Osteoblast (primary cell): ENCODE measurements around the gene ASTL. TPM values are rescaled to one million over a fixed set of nuclear protein-coding genes. Genes with fewer than 3 reads are reported as not detected.

Experiments
- DNase-seq: peaks from one replicate; pipeline ENCODE4 v3.0.0; 2011; ENCODE audit warnings: low spot score, mixed read lengths; ENCODE audit not compliant: insufficient read length; ENCODE audit errors: missing footprints
- H2AFZ ChIP-seq: 2 replicates; pipeline ENCODE4 v1.6.0; 2011; ENCODE audit warnings: mild to moderate bottlenecking, low read length
- H3K27ac ChIP-seq: 2 replicates; pipeline ENCODE4 v1.5.1; 2011; ENCODE audit warnings: mild to moderate bottlenecking, low read depth, low read length, moderate library complexity
- H3K27me3 ChIP-seq: 2 replicates; pipeline ENCODE4 v1.6.0; 2012; ENCODE audit warnings: mild to moderate bottlenecking, control low read depth, inconsistent platforms, low read length, moderate library complexity; ENCODE audit not compliant: insufficient read depth
- H3K36me3 ChIP-seq: 2 replicates; pipeline ENCODE4 v1.5.1; 2011; ENCODE audit warnings: mild to moderate bottlenecking, low read length, control low read depth, moderate library complexity; ENCODE audit not compliant: insufficient read depth
- H3K4me1 ChIP-seq: 2 replicates; pipeline ENCODE4 v1.5.1; 2011; ENCODE audit warnings: mild to moderate bottlenecking, low read length, control low read depth, moderate library complexity; ENCODE audit not compliant: insufficient read depth
- H3K4me2 ChIP-seq: 2 replicates; pipeline ENCODE4 v1.6.0; 2011; ENCODE audit warnings: mild to moderate bottlenecking, low read length; ENCODE audit not compliant: insufficient read depth
- H3K4me3 ChIP-seq: fragments of 200-600 bp; sonication (generic); 3 replicates; pipeline ENCODE4 v1.5.1; 2012; ENCODE audit warnings: mild to moderate bottlenecking, low read length, inconsistent platforms; ENCODE audit not compliant: insufficient read depth
- H3K79me2 ChIP-seq: 2 replicates; pipeline ENCODE4 v1.6.0; 2012; ENCODE audit warnings: mild to moderate bottlenecking, low read length, control low read depth, inconsistent platforms; ENCODE audit not compliant: insufficient read depth
- H3K9me3 ChIP-seq: 2 replicates; pipeline ENCODE4 v1.5.1; 2011; ENCODE audit warnings: low read depth, low read length, control low read depth
- H4K20me1 ChIP-seq: 2 replicates; pipeline ENCODE4 v1.6.0; 2012; ENCODE audit warnings: mild to moderate bottlenecking, low read length, control low read depth; ENCODE audit not compliant: insufficient read depth
- total RNA-seq: library from RNA; depleted of rRNA; stranded (reverse); fragments of >200 nt; gene quantifications from 2 replicates; pipeline ENCODE4 v1.2.3, GENCODE V29; 2012
- TF ChIP-seq, protein P1 (sequence below): IDR thresholded peaks from 2 replicates; pipeline ENCODE4 v1.5.1; 2011; ENCODE audit warnings: mild to moderate bottlenecking, low read depth, low read length, moderate library complexity; ENCODE audit errors: extremely low read depth

Gene ASTL
- total RNA-seq, 1 donor = not detected

DNA sequence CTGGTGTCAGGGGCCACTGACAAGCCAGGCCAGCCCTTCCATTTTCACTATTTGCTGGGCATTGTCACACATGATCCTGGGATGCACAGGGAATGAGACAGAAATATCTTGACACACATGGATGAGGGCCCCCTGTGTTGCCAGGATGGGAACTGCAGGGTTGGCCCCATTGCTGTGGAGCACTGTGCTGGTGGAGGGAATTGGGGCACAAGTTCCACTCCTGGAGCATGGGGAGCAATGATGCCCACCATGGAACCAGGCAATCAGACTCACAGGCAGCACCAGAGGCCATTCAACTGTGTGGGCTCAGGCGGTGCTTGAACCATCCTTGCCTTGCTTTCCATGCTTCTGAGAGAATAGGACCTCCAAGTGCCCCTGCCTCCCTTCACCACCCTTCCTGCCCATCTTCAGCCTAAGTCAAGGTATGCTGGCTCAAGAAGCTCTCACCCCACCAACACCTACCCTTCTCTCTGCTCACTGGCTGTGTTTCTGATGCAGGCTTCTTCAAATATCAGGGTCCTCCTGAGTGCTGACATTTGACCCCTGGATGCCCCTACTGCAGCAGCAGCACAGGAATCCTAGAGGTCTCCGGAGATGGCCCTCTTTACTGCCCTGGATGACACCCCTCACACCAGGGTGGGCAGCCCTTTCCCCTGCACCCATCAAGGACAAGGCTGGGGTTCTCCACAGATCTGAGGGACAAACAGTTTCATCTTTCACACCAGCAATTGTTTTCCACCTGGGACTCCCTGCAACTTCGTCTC is 33.0 kb downstream of the ASTL start:
- H3K4me2 ChIP-seq = no peak overlapping the region
- no peak overlapping the region for H3K27ac ChIP-seq
- no peaks in the 10 kb centered on the region for H4K20me1 ChIP-seq
- no peak overlapping the region for H2AFZ ChIP-seq
- peaks cover 9% of the 10 kb centered on the region for H3K27me3 ChIP-seq
- TF ChIP-seq, protein P1, sequence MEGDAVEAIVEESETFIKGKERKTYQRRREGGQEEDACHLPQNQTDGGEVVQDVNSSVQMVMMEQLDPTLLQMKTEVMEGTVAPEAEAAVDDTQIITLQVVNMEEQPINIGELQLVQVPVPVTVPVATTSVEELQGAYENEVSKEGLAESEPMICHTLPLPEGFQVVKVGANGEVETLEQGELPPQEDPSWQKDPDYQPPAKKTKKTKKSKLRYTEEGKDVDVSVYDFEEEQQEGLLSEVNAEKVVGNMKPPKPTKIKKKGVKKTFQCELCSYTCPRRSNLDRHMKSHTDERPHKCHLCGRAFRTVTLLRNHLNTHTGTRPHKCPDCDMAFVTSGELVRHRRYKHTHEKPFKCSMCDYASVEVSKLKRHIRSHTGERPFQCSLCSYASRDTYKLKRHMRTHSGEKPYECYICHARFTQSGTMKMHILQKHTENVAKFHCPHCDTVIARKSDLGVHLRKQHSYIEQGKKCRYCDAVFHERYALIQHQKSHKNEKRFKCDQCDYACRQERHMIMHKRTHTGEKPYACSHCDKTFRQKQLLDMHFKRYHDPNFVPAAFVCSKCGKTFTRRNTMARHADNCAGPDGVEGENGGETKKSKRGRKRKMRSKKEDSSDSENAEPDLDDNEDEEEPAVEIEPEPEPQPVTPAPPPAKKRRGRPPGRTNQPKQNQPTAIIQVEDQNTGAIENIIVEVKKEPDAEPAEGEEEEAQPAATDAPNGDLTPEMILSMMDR = no peak
- no peaks in the 10 kb centered on the region for H3K4me1 ChIP-seq
- H3K4me3 ChIP-seq = no peak overlapping the region
- DNase-seq = peak; percentile 65
- peaks cover 5% of the 10 kb centered on the region for H3K9me3 ChIP-seq
- H3K79me2 ChIP-seq = no peaks in the 10 kb centered on the region
- no peaks in the 10 kb centered on the region for H3K36me3 ChIP-seq

DNA sequence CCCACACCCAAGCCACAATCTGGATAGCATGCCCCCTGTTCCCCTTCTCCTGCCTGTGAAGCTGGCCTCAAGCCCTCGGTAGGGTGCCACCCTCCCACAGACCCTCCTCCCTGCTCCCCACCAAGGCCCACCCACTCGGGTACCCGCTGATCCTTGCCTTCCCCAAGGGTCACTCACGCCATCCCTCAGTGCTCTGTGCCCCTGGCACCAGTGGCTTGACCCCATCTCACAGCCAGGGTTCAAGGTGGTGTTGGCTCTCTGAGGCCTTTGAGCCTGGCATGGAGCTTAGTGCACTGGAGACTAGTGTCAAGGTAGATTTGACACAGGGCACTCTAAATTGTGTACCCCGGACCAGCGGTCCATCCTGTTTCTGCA is 33.8 kb downstream of the ASTL start:
- H2AFZ ChIP-seq = no peak overlapping the region
- H3K9me3 ChIP-seq = peaks cover 5% of the 10 kb centered on the region
- H3K4me3 ChIP-seq = no peak overlapping the region
- peak; percentile 48 for DNase-seq
- H3K27ac ChIP-seq = no peak overlapping the region
- no peaks in the 10 kb centered on the region for H3K36me3 ChIP-seq
- no peaks in the 10 kb centered on the region for H4K20me1 ChIP-seq
- H3K4me2 ChIP-seq = no peak overlapping the region
- TF ChIP-seq, protein P1 = no peak
- H3K4me1 ChIP-seq = no peaks in the 10 kb centered on the region
- H3K27me3 ChIP-seq = peaks cover 9% of the 10 kb centered on the region
- H3K79me2 ChIP-seq = no peaks in the 10 kb centered on the region

DNA sequence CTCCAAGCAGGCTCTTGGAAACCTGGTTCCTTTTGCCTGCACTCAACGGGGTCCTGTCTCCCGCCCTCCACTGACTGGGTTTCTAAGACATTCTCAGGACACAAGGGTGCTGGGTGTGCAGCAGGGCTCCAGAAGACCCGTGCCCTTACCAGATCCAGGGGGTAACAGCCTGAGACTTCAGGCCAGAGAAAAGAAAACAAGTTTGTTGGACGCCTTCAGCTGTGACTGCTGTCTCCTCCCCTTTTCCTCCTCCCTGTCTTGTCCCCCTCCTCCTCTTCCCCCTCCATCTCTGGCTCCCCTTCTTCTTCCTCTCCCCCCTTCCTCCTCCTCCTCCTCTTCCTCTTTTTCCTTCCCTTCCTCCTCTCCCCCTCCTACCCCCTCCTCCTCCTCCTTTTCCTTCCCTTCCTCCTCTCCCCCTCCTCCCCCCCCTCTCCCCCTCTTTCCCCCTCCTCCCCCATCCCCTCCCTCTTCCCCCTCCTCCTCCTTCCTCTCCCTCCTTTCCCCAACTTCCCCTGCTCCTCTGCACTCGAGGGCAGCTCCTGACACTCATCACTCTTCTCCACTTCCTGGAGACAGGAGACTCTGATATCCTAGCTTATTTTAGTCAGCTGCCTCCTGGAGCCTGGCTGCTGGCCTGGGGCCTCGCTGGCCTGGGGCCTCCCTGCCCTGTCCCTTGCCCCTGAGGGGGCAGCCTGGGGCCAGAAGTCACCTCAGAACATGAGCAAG is 34.4 kb downstream of the ASTL start:
- Histone ChIP-seq H3K9me3 (peaks cover 5% of the 10 kb centered on the region), H3K36me3 (no peaks in the 10 kb centered on the region), H3K4me2 (no peak overlapping the region), H3K4me1 (no peaks in the 10 kb centered on the region), H4K20me1 (no peaks in the 10 kb centered on the region), H3K79me2 (no peaks in the 10 kb centered on the region), H3K27ac (no peak overlapping the region), H3K27me3 (peaks cover 5% of the 10 kb centered on the region), H3K4me3 (no peak overlapping the region), H2AFZ (no peak overlapping the region)
- TF ChIP-seq, protein P1 = no peak
- peak; percentile 71 for DNase-seq

DNA sequence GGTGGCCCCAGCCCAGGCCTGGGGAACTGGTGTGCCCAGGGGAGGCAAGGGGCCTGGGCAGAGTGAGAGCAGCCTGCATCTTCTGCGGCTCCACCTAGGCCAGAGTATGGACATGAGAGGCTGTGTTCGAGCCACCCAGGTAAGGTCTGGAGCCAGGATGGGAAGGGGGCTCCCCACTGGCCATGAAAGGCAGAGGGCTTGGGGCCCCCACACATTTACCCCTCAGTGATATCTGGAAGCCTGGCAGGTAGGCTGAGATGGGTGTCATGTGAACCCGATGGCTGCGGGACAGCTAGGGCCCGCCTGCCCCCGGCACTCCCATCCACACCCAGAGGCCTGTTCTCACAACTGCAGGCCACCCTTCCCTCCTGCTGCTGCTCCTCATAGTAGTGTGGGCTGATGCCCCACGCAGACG is 35.1 kb downstream of the ASTL start:
- TF ChIP-seq, protein P1 = no peak
- Histone ChIP-seq H3K4me2 (no peak overlapping the region), H3K9me3 (peaks cover 5% of the 10 kb centered on the region), H3K36me3 (no peaks in the 10 kb centered on the region), H3K27ac (no peak overlapping the region), H3K79me2 (no peaks in the 10 kb centered on the region), H2AFZ (no peak overlapping the region), H3K4me3 (no peak overlapping the region), H3K27me3 (no peaks in the 10 kb centered on the region), H4K20me1 (no peaks in the 10 kb centered on the region), H3K4me1 (no peaks in the 10 kb centered on the region)
- peak; percentile 62 for DNase-seq
